Measurements from ENCODE around the gene CLINT1.
"Not testable (repeated sequence)": the region's sequence is repeated elsewhere in the genome, so short reads cannot be mapped to it uniquely, and the experiment has no call there.

GRCh38 chr5:157881498-157881897, 22.6 kb upstream of the CLINT1 start:
- TF ChIP-seq FOXP1 (CRISPR knock-in tag; IDR thresholded peaks at IDR 0.05; ENCODE audit: borderline replicate concordance); JUN (CRISPR knock-in tag; IDR thresholded peaks at IDR 0.05); ZNF232 (CRISPR knock-in tag; IDR thresholded peaks at IDR 0.05); TCF7 (CRISPR knock-in tag; IDR thresholded peaks at IDR 0.05; ENCODE audit: low read depth); RORB (CRISPR knock-in tag; IDR thresholded peaks at IDR 0.05); ESRRA (CRISPR knock-in tag; IDR thresholded peaks at IDR 0.05; ENCODE audit: borderline replicate concordance); ZNF416 (CRISPR knock-in tag; IDR thresholded peaks at IDR 0.05); E2F4 (CRISPR knock-in tag; IDR thresholded peaks at IDR 0.05; ENCODE audit: borderline replicate concordance, low read depth); IRF2 (CRISPR knock-in tag; IDR thresholded peaks at IDR 0.05; ENCODE audit: borderline replicate concordance, low read depth); AFF4 (CRISPR knock-in tag; IDR thresholded peaks at IDR 0.05; ENCODE audit: borderline replicate concordance); PRRX2 (CRISPR knock-in tag; IDR thresholded peaks at IDR 0.05): not testable (repeated sequence)
- TF ChIP-seq, protein P1, sequence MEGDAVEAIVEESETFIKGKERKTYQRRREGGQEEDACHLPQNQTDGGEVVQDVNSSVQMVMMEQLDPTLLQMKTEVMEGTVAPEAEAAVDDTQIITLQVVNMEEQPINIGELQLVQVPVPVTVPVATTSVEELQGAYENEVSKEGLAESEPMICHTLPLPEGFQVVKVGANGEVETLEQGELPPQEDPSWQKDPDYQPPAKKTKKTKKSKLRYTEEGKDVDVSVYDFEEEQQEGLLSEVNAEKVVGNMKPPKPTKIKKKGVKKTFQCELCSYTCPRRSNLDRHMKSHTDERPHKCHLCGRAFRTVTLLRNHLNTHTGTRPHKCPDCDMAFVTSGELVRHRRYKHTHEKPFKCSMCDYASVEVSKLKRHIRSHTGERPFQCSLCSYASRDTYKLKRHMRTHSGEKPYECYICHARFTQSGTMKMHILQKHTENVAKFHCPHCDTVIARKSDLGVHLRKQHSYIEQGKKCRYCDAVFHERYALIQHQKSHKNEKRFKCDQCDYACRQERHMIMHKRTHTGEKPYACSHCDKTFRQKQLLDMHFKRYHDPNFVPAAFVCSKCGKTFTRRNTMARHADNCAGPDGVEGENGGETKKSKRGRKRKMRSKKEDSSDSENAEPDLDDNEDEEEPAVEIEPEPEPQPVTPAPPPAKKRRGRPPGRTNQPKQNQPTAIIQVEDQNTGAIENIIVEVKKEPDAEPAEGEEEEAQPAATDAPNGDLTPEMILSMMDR (IDR thresholded peaks at IDR 0.05): not testable (repeated sequence)

All from WTC11 (cell line).